Mucosa of rectum (tissue), 2 donors: ENCODE data around the gene FAM120C.
A peak's percentile ranks its signal among the peaks of the same experiment; 100 is the strongest.

Source experiments
- H3K27ac ChIP-seq, 2 donors: one replicate each; pipeline ENCODE4 v1.7.0; 2013; ENCODE audit warnings: inconsistent platforms in 2 of 2, low read depth in 2 of 2, low read length in 2 of 2
- H3K27me3 ChIP-seq, 2 donors: one replicate each; pipeline ENCODE4 v1.7.0; 2013; ENCODE audit warnings: low read length in 2 of 2; ENCODE audit not compliant: control insufficient read depth in 2 of 2, insufficient read depth in 2 of 2
- H3K36me3 ChIP-seq, 2 donors: one replicate each; pipeline ENCODE4 v1.7.0; 2013; ENCODE audit warnings: low read length in 2 of 2; ENCODE audit not compliant: control insufficient read depth in 2 of 2, insufficient read depth in 2 of 2
- H3K4me1 ChIP-seq, 2 donors: one replicate each; pipeline ENCODE4 v1.7.0; 2013; ENCODE audit warnings: low read length in 2 of 2, mild to moderate bottlenecking in 1 of 2; ENCODE audit not compliant: control insufficient read depth in 2 of 2, insufficient read depth in 2 of 2
- H3K4me3 ChIP-seq, 2 donors: one replicate each; pipeline ENCODE4 v1.7.0; 2013; ENCODE audit warnings: low read length in 2 of 2
- H3K9ac ChIP-seq, 2 donors: one replicate each; pipeline ENCODE4 v1.7.0; 2013; ENCODE audit warnings: low read length in 2 of 2, low read depth in 1 of 2, mild to moderate bottlenecking in 1 of 2
- H3K9me3 ChIP-seq, 2 donors: one replicate each; pipeline ENCODE4 v1.7.0; 2013; ENCODE audit warnings: low read length in 2 of 2; ENCODE audit not compliant: control insufficient read depth in 2 of 2
- donor health status: healthy.
- donor health status: Normal muscosa, but diverticular disease.

Gene FAM120C

GRCh38 chrX:54182864-54183613 lies at the start of gene FAM120C:
Gene FAM120C, minus strand, starts transcription at chrX:54183254. Its CDS starts 56 bp downstream, at chrX:54183198.
- no peaks in the 10 kb centered on the region for H3K9me3 ChIP-seq
- no peaks in the 10 kb centered on the region for H3K36me3 ChIP-seq
- no peaks in the 10 kb centered on the region for H3K27me3 ChIP-seq
- peak within 1 kb of the TSS; percentile 60 to 62 for H3K9ac ChIP-seq
- H3K4me3 ChIP-seq: peak within 1 kb of the TSS; percentile 65 to 74
- H3K27ac ChIP-seq: peak within 1 kb of the TSS; percentile 64 to 84
- H3K4me1 ChIP-seq: peaks cover 0 to 3% of the 10 kb centered on the region in 2 donors

- Histone ChIP-seq H3K27ac (no peak overlapping the region), H3K4me3 (no peak overlapping the region), H3K27me3 (no peaks in the 10 kb centered on the region), H3K9ac (no peak overlapping the region), H3K4me1 (no peaks in the 10 kb centered on the region), H3K36me3 (no peaks in the 10 kb centered on the region), H3K9me3 (no peaks in the 10 kb centered on the region)
Measured at GRCh38 chrX:54230435-54231148, 47.5 kb upstream of the FAM120C start.

DNA sequence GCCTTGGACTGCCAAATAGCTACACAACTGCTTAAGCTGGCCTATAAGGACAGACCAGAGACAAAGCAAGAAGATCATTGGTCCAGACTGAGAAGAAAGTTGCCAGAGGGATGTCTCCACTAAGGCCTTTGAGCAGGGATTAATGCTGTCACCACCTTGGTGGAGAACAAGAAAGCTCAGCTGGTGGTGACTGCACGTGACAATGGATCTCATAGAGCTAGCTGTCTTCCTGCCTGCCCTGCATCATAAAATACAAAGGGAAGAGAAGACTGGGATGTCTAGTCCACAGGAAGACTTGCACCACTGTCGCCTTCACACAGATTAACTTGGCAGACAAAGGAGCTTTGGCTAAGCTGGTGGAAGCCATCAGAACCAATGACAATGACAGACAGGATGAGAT lies 40.5 kb upstream of the FAM120C start:
- no peaks in the 10 kb centered on the region for H3K27me3 ChIP-seq
- no peak overlapping the region for H3K9ac ChIP-seq
- no peaks in the 10 kb centered on the region for H3K36me3 ChIP-seq
- no peak overlapping the region for H3K27ac ChIP-seq
- H3K4me1 ChIP-seq: no peaks in the 10 kb centered on the region
- H3K9me3 ChIP-seq: no peaks in the 10 kb centered on the region
- H3K4me3 ChIP-seq: no peak overlapping the region

GRCh38 chrX:54213603-54214002 lies 30.5 kb upstream of the FAM120C start:
- no peaks in the 10 kb centered on the region for H3K9me3 ChIP-seq
- H3K36me3 ChIP-seq: no peaks in the 10 kb centered on the region
- no peak overlapping the region for H3K27ac ChIP-seq
- H3K27me3 ChIP-seq: no peaks in the 10 kb centered on the region
- H3K9ac ChIP-seq: no peak overlapping the region
- H3K4me1 ChIP-seq: no peaks in the 10 kb centered on the region
- H3K4me3 ChIP-seq: no peak overlapping the region

- Histone ChIP-seq H3K9me3 (no peaks in the 10 kb centered on the region), H3K36me3 (no peaks in the 10 kb centered on the region), H3K9ac (no peak overlapping the region), H3K27me3 (no peaks in the 10 kb centered on the region), H3K4me3 (no peak overlapping the region), H3K4me1 (no peaks in the 10 kb centered on the region), H3K27ac (no peak overlapping the region)
Measured at GRCh38 chrX:54208531-54208930, 25.5 kb upstream of the FAM120C start.

GRCh38 chrX:54198262-54198661 lies 15.2 kb upstream of the FAM120C start:
- Histone ChIP-seq H3K4me1 (no peaks in the 10 kb centered on the region), H3K27ac (no peak overlapping the region), H3K36me3 (no peaks in the 10 kb centered on the region), H3K9ac (no peak overlapping the region), H3K9me3 (no peaks in the 10 kb centered on the region), H3K27me3 (no peaks in the 10 kb centered on the region), H3K4me3 (no peak overlapping the region)

DNA sequence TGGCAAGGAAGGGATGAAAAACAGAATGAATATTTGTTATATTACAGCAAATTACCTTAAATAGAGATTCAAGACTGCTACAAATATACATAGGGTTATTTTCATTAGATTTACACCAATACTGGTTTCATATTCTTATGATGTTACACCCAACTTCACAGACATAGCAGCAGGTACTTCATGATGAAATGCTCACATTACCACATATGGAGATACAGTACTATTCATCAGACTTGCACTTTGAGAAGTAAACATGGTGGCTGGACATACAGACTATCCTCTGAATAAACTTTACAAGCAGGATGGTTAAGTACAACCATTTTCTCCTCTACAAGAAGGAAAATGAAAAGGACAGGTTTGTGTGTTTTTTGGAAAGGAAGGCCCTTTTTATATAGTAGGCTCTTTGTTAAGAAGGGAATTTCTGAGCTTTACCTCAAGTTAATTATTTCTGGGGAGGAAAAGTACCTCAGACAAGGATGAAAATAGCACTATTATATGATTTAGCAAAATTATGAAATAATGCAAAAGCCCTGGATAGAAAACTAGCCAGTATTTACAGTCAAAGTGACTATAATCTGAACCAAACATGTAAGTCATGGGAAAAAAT lies 12.0 kb upstream of the FAM120C start:
- no peaks in the 10 kb centered on the region for H3K36me3 ChIP-seq
- H3K9ac ChIP-seq: no peak overlapping the region
- H3K9me3 ChIP-seq: no peaks in the 10 kb centered on the region
- no peaks in the 10 kb centered on the region for H3K27me3 ChIP-seq
- no peak overlapping the region for H3K27ac ChIP-seq
- no peaks in the 10 kb centered on the region for H3K4me1 ChIP-seq
- no peak overlapping the region for H3K4me3 ChIP-seq

- H3K4me3 ChIP-seq: no peak overlapping the region
- H3K9ac ChIP-seq: no peak overlapping the region
- no peak overlapping the region for H3K27ac ChIP-seq
- H3K4me1 ChIP-seq: no peaks in the 10 kb centered on the region
- no peaks in the 10 kb centered on the region for H3K27me3 ChIP-seq
- H3K9me3 ChIP-seq: no peaks in the 10 kb centered on the region
- no peaks in the 10 kb centered on the region for H3K36me3 ChIP-seq
Measured at GRCh38 chrX:54193085-54193821, 10.2 kb upstream of the FAM120C start.

- Histone ChIP-seq H3K36me3 (no peaks in the 10 kb centered on the region), H3K27ac (no peak overlapping the region), H3K4me1 (no peaks in the 10 kb centered on the region), H3K4me3 (no peak overlapping the region), H3K9ac (no peak overlapping the region), H3K9me3 (no peaks in the 10 kb centered on the region), H3K27me3 (no peaks in the 10 kb centered on the region)
Measured at GRCh38 chrX:54184474-54184873, 1.4 kb upstream of the FAM120C start.
